Measurements from ENCODE around the gene ACO2.

Gene ACO2

GRCh38 chr22:41538583-41538982 is 69.7 kb downstream of the ACO2 start:
- peaks cover 2% of the 10 kb centered on the region; the same call in 1 of the 2 replicates for H3F3A ChIP-seq (ENCODE audit: control insufficient read depth, insufficient read depth)
- peaks cover 57% of the 10 kb centered on the region for H3K36me3 ChIP-seq (ENCODE audit: control insufficient read depth, low read length)
- H3K79me2 ChIP-seq (ENCODE audit: control insufficient read depth, low read length), result peaks cover 69% of the 10 kb centered on the region
- H3K4me2 ChIP-seq (ENCODE audit: low read length), result no peak overlapping the region
- no peaks in the 10 kb centered on the region for H3K9me2 ChIP-seq (replicated peaks; ENCODE audit: control insufficient read depth, low read length)
- no peak overlapping the region for H3K4me3 ChIP-seq (ENCODE audit: low read length)
- H4K20me1 ChIP-seq (ENCODE audit: control insufficient read depth, insufficient read depth, low read depth, low read length), result no peaks in the 10 kb centered on the region; the same call in 1 of the 2 replicates
- peaks cover 17% of the 10 kb centered on the region for H3K4me1 ChIP-seq (ENCODE audit: control insufficient read depth, low read length)
- H3K9me3 ChIP-seq (ENCODE audit: control insufficient read depth, insufficient read depth, low read length), result no peaks in the 10 kb centered on the region
- H3K27ac ChIP-seq (ENCODE audit: low read depth, low read length), result no peak overlapping the region
- H3K27me3 ChIP-seq (ENCODE audit: control insufficient read depth, low read length), result no peaks in the 10 kb centered on the region
- TF ChIP-seq EZH2phosphoT487 (IDR thresholded peaks at IDR 0.05; ENCODE audit: borderline replicate concordance, low read length) (no peak), CTCF (IDR thresholded peaks at IDR 0.05; ENCODE audit: low read depth, low read length, poor library complexity, severe bottlenecking) (no peak)

GRCh38 chr22:41539146-41540005 is 70.5 kb downstream of the ACO2 start:
- H4K20me1 ChIP-seq (ENCODE audit: control insufficient read depth, insufficient read depth, low read depth, low read length), result no peaks in the 10 kb centered on the region; the same call in 1 of the 2 replicates
- H3K9me2 ChIP-seq (replicated peaks; ENCODE audit: control insufficient read depth, low read length), result no peaks in the 10 kb centered on the region
- peaks cover 17% of the 10 kb centered on the region for H3K4me1 ChIP-seq (ENCODE audit: control insufficient read depth, low read length)
- no peaks in the 10 kb centered on the region for H3K9me3 ChIP-seq (ENCODE audit: control insufficient read depth, insufficient read depth, low read length)
- no peaks in the 10 kb centered on the region for H3K27me3 ChIP-seq (ENCODE audit: control insufficient read depth, low read length)
- H3K4me3 ChIP-seq (ENCODE audit: low read length), result no peak overlapping the region
- no peak overlapping the region for H3K27ac ChIP-seq (ENCODE audit: low read depth, low read length)
- no peak overlapping the region for H3K4me2 ChIP-seq (ENCODE audit: low read length)
- H3K36me3 ChIP-seq (ENCODE audit: control insufficient read depth, low read length), result peaks cover 55% of the 10 kb centered on the region
- peaks cover 71% of the 10 kb centered on the region for H3K79me2 ChIP-seq (ENCODE audit: control insufficient read depth, low read length)
- H3F3A ChIP-seq (ENCODE audit: control insufficient read depth, insufficient read depth), result peaks cover 2% of the 10 kb centered on the region; the same call in 1 of the 2 replicates
- no peak for TF ChIP-seq EZH2phosphoT487 (IDR thresholded peaks at IDR 0.05; ENCODE audit: borderline replicate concordance, low read length)
- TF ChIP-seq CTCF (IDR thresholded peaks at IDR 0.05; ENCODE audit: low read depth, low read length, poor library complexity, severe bottlenecking), result no peak

GRCh38 chr22:41540006-41540315 is 71.0 kb downstream of the ACO2 start:
- Histone ChIP-seq H3K4me3 (ENCODE audit: low read length) (no peak overlapping the region), H3K9me2 (replicated peaks; ENCODE audit: control insufficient read depth, low read length) (no peaks in the 10 kb centered on the region), H3K79me2 (ENCODE audit: control insufficient read depth, low read length) (peaks cover 74% of the 10 kb centered on the region), H3K27ac (ENCODE audit: low read depth, low read length) (no peak overlapping the region), H3K4me2 (ENCODE audit: low read length) (no peak overlapping the region), H4K20me1 (ENCODE audit: control insufficient read depth, insufficient read depth, low read depth, low read length) (no peaks in the 10 kb centered on the region; the same call in 1 of the 2 replicates), H3K9me3 (ENCODE audit: control insufficient read depth, insufficient read depth, low read length) (no peaks in the 10 kb centered on the region), H3K27me3 (ENCODE audit: control insufficient read depth, low read length) (no peaks in the 10 kb centered on the region), H3K4me1 (ENCODE audit: control insufficient read depth, low read length) (peaks cover 22% of the 10 kb centered on the region), H3K36me3 (ENCODE audit: control insufficient read depth, low read length) (peaks cover 54% of the 10 kb centered on the region), H3F3A (ENCODE audit: control insufficient read depth, insufficient read depth) (peaks cover 2% of the 10 kb centered on the region; the same call in 1 of the 2 replicates)
- TF ChIP-seq CTCF (IDR thresholded peaks at IDR 0.05; ENCODE audit: low read depth, low read length, poor library complexity, severe bottlenecking), result no peak
- TF ChIP-seq EZH2phosphoT487 (IDR thresholded peaks at IDR 0.05; ENCODE audit: borderline replicate concordance, low read length), result no peak
